Caki2 (cell line): ENCODE data around the gene ADAMTS17. TPM values are rescaled to one million over a fixed set of nuclear protein-coding genes. Genes with fewer than 3 reads are reported as not detected.
"Not testable (repeated sequence)": the region's sequence is repeated elsewhere in the genome, so short reads cannot be mapped to it uniquely, and the experiment has no call there.

ENCODE experiments used
- DNase-seq: peaks from one replicate; pipeline ENCODE4 v3.0.0-alpha.2; 2015; ENCODE audit warnings: low read depth
- in situ Hi-C: cut with HindIII; loops from 2 replicates; pipeline ENCODE4 v1.10.0; 2016; ENCODE audit warnings: low sequenced_read_pairs, low pct_unique_long_range_greater_than_20kb, mixed read lengths
- total RNA-seq: library from RNA; depleted of rRNA; stranded (reverse); fragments of >200 nt; shearing (Covaris generic); gene quantifications from 2 replicates; pipeline ENCODE4 v1.2.3, GENCODE V29; 2014; ENCODE audit warnings: low replicate concordance

ADAMTS17 gene
- total RNA-seq, 1 experiment from 2014 or later, result not detected

GRCh38 chr15:100098705-100099104 lies 243.1 kb downstream of the ADAMTS17 start:
- DNase-seq, result no peak
- in situ Hi-C loops, result no loop called here

GRCh38 chr15:100097342-100098127 lies 244.2 kb downstream of the ADAMTS17 start:
- DNase-seq, result no peak
- in situ Hi-C loops, result no loop called here

GRCh38 chr15:100096700-100097099 lies 245.1 kb downstream of the ADAMTS17 start:
- in situ Hi-C loops, result no loop called here
- no peak for DNase-seq

GRCh38 chr15:100096248-100096600 lies 245.6 kb downstream of the ADAMTS17 start:
- in situ Hi-C loops, result no loop called here
- DNase-seq, result no peak

GRCh38 chr15:100095541-100096247 lies 246.1 kb downstream of the ADAMTS17 start:
- DNase-seq, result no peak
- in situ Hi-C loops, result no loop called here

DNA sequence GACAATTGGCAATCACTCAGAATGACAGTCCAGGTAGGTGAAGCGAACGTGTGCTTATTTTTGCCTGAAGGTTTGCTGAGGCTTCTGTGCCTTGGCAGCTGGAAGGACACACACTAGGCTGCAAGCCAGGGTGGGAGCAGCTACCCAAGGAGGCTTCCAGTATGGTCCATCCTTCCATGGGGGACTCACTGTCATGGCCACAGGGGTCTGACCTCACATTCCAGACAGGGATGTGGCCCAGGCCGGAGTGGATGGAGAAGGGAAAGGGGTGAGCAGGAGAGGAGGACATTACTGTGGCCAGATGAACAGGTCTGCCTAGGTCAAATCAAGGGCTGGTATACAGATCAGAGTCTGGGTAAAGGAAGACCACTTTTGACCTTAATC lies 247.7 kb downstream of the ADAMTS17 start:
- in situ Hi-C loops, result no loop called here

DNA sequence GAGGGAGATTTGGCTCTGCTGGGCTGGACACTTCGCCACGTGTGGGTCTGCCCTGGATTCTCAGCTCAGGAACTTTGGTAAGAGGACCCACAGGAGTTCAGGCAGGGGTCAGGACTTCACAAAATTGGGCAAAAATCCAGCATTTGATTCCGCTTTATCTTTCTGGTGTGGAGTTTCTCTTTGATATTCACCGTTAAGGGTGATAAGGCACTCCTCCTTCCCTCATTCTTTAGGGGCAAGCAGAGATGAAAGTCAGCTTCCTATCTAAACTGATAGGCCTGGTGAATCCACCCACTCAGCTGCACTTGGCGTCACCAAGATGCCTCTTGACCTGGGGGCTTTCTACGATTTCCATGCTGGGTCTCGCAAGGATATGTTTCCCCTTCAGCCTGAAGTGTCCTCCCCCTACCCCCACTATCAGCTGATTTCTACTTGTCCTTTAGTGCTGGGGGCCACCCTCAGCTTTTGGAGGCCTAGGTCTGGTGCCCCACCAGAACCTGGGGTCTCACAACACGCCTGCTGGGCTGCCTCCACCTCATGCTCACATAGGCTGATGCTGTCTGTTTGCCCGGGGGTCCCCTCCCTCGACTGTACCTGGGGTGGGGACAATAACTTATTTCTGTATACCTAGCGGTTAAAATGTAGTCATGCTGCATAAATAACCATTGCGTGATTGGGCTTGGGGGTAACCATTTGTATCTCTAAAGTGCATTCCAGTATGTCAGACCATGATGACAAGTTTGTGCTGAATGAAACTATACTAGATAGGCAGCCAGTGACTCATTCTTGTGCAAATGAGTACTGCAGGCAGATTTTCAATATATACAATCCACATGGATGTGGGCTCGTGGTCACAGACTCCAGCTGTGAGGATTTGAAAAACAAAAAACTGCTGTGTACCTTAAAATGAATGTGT lies 248.3 kb downstream of the ADAMTS17 start:
- no peak for DNase-seq
- in situ Hi-C loops, result no loop called here

More for the DNA sequence above, 247.7 kb downstream of the ADAMTS17 start:
- no peak for DNase-seq

GRCh38 chr15:100092034-100092433 lies 249.7 kb downstream of the ADAMTS17 start:
- DNase-seq, result no peak
- in situ Hi-C loops, result no loop called here

GRCh38 chr15:100090411-100090810 lies 251.4 kb downstream of the ADAMTS17 start:
- no peak for DNase-seq
- in situ Hi-C loops, result no loop called here

DNA sequence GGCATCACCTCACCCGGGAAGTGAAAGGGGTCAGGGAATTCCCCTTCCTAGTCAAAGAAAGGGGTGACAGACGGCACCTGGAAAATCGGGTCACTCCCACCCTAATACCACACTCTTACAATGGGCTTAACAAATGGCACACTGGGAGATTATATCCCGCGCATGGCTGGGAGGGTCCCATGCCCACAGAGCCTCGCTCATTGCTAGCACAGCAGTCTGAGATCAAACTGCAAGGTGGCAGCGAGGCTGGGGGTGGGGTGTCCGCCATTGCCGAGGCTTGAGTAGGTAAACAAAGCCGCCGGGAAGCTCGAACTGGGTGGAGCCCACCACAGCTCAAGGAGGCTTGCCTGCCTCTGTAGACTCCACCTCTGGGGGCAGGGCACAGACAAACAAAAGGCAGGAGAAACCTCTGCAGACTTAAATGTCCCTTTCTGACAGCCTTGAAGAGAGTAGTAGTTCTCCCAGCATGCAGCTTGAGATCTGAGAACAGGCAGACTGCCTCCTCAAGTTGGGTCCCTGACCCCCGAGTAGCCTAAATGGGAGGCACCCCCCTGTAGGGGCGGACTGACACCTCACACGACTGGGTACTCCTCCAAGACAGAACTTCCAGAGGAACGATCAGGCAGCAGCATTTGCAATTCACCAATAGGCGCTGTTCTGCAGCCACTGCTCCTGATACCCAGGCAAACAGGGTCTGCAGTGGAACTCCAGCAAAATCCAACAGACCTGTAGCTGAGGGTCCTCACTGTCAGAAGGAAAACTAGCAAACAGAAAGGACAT lies 257.5 kb downstream of the ADAMTS17 start:
- DNase-seq, in situ Hi-C loops: not testable (repeated sequence)

DNA sequence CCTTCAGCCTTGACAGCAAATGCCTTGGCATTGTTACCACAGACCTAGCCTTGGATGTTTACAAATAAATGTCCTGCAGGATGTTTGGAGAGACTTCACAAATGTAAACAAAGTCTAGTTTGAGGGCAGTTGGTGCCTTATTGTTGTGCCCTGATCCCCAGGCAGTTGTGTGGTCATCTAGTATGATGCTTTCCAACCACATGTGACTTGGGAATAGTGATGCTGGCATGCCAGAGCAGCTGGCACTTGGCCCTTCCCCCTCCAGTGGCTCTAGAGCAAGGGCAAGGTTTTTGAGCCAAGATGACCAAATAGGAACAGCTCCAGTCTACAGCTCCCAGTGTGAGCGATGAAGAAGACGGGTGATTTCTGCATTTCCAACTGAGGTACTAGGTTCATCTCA lies 258.2 kb downstream of the ADAMTS17 start:
- in situ Hi-C loops, result no loop called here
- DNase-seq, result no peak

- in situ Hi-C loops, result no loop called here
- DNase-seq, result no peak
Measured at GRCh38 chr15:100082761-100083402, 258.9 kb downstream of the ADAMTS17 start.

DNA sequence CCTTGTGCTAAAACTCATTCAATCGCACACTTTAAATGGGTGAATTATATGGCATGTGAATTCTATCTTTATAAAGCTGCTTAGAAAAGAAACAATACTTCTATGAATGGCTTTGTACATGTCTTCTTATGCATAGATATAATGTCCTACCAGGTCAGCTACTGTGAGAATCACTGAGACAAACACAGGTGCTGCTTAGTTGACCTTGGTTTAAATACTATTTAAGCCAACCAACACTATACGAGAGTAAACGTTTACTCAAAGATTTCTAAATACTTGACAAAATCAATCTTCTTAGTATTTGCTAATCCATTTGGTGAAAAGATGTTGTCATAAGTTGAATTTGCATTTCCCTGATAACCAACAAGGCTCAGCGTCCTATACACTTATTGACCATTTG lies 260.3 kb downstream of the ADAMTS17 start:
- in situ Hi-C loops, result no loop called here
- no peak for DNase-seq

DNA sequence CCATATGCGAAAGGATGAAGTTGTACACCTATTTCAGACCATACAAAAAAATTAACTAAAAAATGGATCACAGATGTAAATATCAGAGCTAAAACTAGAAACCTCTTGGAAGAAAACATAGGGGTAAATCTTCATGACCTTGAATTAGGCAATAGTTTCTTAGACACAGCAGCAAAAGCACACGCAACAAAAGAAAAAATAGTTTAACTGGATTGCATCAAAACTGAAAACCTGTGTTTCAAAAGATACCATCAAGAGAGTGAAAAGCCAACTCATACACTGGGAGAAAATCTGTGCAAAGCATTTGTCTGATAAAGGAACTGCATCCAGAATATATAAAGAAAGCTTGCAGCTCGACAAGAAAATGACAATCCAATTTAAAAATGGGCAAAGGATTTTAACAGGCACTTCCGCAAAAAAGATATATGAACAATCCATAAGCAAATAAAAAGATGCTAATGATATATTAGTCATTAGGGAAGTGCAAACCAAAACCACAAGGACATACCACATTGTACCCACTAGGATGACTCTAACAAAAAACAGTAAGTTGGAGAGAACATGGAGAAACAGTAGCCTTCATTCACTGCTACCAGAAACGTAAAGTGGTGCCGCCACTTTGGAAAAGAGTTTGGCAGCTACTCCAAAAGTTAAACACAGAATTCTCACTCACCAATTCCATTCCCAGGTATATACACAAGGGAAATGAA lies 263.1 kb downstream of the ADAMTS17 start:
- in situ Hi-C loops, result no loop called here

GRCh38 chr15:100075229-100075628 lies 266.5 kb downstream of the ADAMTS17 start:
- no peak for DNase-seq
- in situ Hi-C loops, result no loop called here

More for the DNA sequence above, 263.1 kb downstream of the ADAMTS17 start:
- DNase-seq, result no peak

- DNase-seq, result no peak
- in situ Hi-C loops, result no loop called here
Measured at GRCh38 chr15:100073982-100074381, 267.8 kb downstream of the ADAMTS17 start.
